ENCODE data around the gene NFATC3.
"Not testable (repeated sequence)": the region's sequence is repeated elsewhere in the genome, so short reads cannot be mapped to it uniquely, and the experiment has no call there.

NFATC3 gene

DNA sequence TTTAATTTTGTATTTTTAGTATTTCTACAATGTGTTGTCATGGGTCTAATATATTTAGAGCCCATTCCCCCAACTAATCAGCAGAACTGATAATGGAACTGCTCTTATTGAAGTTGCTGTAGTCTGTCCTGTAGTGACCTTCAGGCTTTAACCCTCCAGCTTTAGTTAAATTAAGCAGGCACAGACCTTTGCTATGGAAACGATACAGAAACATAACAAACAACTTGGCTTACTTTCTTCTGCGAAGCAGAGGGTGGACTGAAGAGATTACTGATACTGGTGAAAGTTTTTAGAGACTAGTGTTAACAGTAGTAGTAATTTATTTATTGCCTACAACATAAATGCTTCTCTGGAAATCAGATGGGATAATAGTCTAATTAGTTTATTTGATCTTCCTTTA is 61.4 kb downstream of the NFATC3 start:
- H3K4me3 ChIP-seq (ENCODE audit: low read depth, low read length): no peak overlapping the region
- TF ChIP-seq, protein P1, sequence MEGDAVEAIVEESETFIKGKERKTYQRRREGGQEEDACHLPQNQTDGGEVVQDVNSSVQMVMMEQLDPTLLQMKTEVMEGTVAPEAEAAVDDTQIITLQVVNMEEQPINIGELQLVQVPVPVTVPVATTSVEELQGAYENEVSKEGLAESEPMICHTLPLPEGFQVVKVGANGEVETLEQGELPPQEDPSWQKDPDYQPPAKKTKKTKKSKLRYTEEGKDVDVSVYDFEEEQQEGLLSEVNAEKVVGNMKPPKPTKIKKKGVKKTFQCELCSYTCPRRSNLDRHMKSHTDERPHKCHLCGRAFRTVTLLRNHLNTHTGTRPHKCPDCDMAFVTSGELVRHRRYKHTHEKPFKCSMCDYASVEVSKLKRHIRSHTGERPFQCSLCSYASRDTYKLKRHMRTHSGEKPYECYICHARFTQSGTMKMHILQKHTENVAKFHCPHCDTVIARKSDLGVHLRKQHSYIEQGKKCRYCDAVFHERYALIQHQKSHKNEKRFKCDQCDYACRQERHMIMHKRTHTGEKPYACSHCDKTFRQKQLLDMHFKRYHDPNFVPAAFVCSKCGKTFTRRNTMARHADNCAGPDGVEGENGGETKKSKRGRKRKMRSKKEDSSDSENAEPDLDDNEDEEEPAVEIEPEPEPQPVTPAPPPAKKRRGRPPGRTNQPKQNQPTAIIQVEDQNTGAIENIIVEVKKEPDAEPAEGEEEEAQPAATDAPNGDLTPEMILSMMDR (IDR thresholded peaks at IDR 0.05; ENCODE audit: low read depth, low read length): no peak

DNA sequence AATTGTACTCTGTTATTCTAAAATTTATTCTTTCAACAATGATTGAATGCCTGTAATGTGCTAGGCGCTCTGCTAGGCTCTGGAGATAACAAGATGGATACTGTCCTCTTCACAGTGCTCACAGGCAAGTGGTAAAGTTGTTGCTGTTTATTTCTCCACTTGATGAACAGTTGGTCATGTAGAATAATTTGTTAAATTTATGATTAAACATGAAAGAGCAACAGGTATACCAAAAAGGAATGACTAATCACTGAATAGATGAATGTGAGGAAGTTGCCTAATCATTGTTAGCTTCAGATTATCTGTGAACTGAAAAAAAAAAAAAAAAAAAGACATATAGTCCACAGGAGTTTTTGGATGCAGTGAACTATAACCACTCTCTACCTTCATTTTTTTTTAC is 62.3 kb downstream of the NFATC3 start:
- H3K4me3 ChIP-seq (ENCODE audit: low read depth, low read length): no peak overlapping the region
- TF ChIP-seq, protein P1 (IDR thresholded peaks at IDR 0.05; ENCODE audit: low read depth, low read length): no peak

DNA sequence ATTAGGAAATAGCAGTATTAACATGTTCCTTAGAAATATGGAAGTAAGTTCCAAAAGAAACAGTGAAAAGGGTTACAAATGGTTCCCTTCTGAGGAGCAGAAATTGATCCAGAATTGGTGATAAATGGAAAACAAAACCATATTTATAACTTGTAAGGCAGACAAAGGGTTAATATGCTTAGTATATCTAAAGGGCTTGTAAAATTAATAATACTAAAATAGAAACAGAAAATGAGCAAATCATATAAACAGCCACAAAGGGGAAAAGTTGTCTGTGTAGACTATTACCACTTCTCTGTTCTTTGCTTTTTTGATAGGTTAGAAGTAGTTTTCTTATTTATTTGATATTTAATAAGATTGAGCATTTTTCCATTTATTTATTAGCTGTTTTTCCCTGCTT is 64.4 kb downstream of the NFATC3 start:
- H3K4me3 ChIP-seq (ENCODE audit: low read depth, low read length): no peak overlapping the region
- TF ChIP-seq, protein P1 (IDR thresholded peaks at IDR 0.05; ENCODE audit: low read depth, low read length): no peak

- TF ChIP-seq, protein P1 (IDR thresholded peaks at IDR 0.05; ENCODE audit: low read depth, low read length): no peak
- H3K4me3 ChIP-seq (ENCODE audit: low read depth, low read length): no peak overlapping the region
Observed at GRCh38 chr16:68155425-68155824, 70.3 kb downstream of the NFATC3 start.

DNA sequence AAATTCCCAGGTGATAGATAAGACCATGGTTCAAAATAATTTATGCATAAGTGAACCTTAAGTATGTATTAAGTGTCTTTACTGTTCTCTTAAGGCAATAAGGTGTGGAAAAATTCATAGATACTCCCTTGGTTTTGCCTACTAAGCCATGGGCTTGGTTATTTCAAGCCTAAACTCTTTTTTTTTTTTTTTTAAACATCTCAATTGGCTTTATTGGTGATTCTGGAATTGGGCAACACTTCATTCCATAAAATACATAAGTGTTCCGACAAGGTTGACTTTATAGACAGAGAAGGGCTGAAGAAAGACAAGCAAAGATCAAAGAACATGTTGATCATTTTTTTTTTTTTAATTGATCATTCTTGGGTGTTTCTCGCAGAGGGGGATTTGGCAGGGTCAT is 77.2 kb downstream of the NFATC3 start:
- no peak overlapping the region for H3K4me3 ChIP-seq (ENCODE audit: low read depth, low read length)
- TF ChIP-seq, protein P1 (IDR thresholded peaks at IDR 0.05; ENCODE audit: low read depth, low read length): no peak

- H3K4me3 ChIP-seq (ENCODE audit: low read depth, low read length): not testable (repeated sequence)
Observed at GRCh38 chr16:68163275-68163674, 78.1 kb downstream of the NFATC3 start.

- no peak overlapping the region for H3K4me3 ChIP-seq (ENCODE audit: low read depth, low read length)
- TF ChIP-seq, protein P1 (IDR thresholded peaks at IDR 0.05; ENCODE audit: low read depth, low read length): no peak
Observed at GRCh38 chr16:68166264-68166663, 81.1 kb downstream of the NFATC3 start.

- no peak overlapping the region for H3K4me3 ChIP-seq (ENCODE audit: low read depth, low read length)
- TF ChIP-seq, protein P1 (IDR thresholded peaks at IDR 0.05; ENCODE audit: low read depth, low read length): no peak
Observed at GRCh38 chr16:68179196-68179795, 94.1 kb downstream of the NFATC3 start.
